GM12878 (cell line): Measurements from ENCODE around the gene GBGT1. TPM values are rescaled to one million over a fixed set of nuclear protein-coding genes. Genes with fewer than 3 reads are reported as not detected.
A peak's percentile ranks its signal among the peaks of the same experiment; 100 is the strongest.

Experiments
- ATF3 ChIP-seq: IDR thresholded peaks from 2 replicates; pipeline ENCODE4 v1.6.1; 2011; ENCODE audit warnings: low read depth, mild to moderate bottlenecking, low read length, moderate library complexity, borderline replicate concordance; ENCODE audit errors: extremely low read depth
- ATF7 ChIP-seq: fragments of 450-650 bp; IDR thresholded peaks from 2 replicates; pipeline ENCODE4 v1.6.1; 2016; ENCODE audit warnings: low read depth, mild to moderate bottlenecking
- BHLHE40 ChIP-seq, 2 experiments: fragments of 450-650 bp in 1 of 2; IDR thresholded peaks; 2 replicates each; pipeline ENCODE4 v1.6.1; 2011 to 2017; ENCODE audit warnings: low read depth in 2 of 2, borderline replicate concordance in 1 of 2, improper control_type of control experiment in 1 of 2, low read length in 1 of 2, mild to moderate bottlenecking in 1 of 2
- CHD2 ChIP-seq: IDR thresholded peaks from 2 replicates; pipeline ENCODE4 v1.6.1; 2011; ENCODE audit warnings: low read depth, low read length, improper control_type of control experiment, borderline replicate concordance
- DPF2 ChIP-seq: fragments of 450-650 bp; IDR thresholded peaks from 2 replicates; pipeline ENCODE4 v1.6.1; 2017; ENCODE audit warnings: mild to moderate bottlenecking
- E4F1 ChIP-seq: fragments of 450-650 bp; IDR thresholded peaks from 2 replicates; pipeline ENCODE4 v1.6.1; 2018; ENCODE audit warnings: borderline replicate concordance, mild to moderate bottlenecking; ENCODE audit not compliant: partially characterized antibody
- ETV6 ChIP-seq, 2 experiments: fragments of 450-650 bp in 1 of 2; IDR thresholded peaks in 1 of 2; conservative IDR thresholded peaks in 1 of 2; 2 replicates each; pipeline ENCODE4 v1.6.1; 2014; ENCODE audit warnings: antibody characterized with exemption in 1 of 2, borderline replicate concordance in 1 of 2, low read depth in 1 of 2, mild to moderate bottlenecking in 1 of 2, moderate library complexity in 1 of 2
- HDAC6 ChIP-seq: fragments of 200-600 bp; sonication (generic); IDR thresholded peaks from one replicate; pipeline ENCODE4 v1.8.0; 2017; ENCODE audit warnings: antibody characterized with exemption; ENCODE audit not compliant: unreplicated experiment
- IKZF1 ChIP-seq: fragments of 450-650 bp; conservative IDR thresholded peaks from 2 replicates; pipeline ENCODE4 v1.6.1; 2017; ENCODE audit warnings: antibody characterized with exemption, mild to moderate bottlenecking
- IKZF2 ChIP-seq, 2 experiments: fragments of 450-650 bp; IDR thresholded peaks; 2 replicates each; pipeline ENCODE4 v1.6.1; 2017; ENCODE audit warnings: mild to moderate bottlenecking in 2 of 2, moderate library complexity in 2 of 2
- MYC ChIP-seq: IDR thresholded peaks from 2 replicates; pipeline ENCODE4 v1.6.1; 2011; ENCODE audit warnings: mild to moderate bottlenecking, low read length, moderate library complexity, inconsistent platforms; ENCODE audit not compliant: insufficient read depth, insufficient replicate concordance, insufficient read length, severe bottlenecking
- NBN ChIP-seq: fragments of 450-650 bp; IDR thresholded peaks from 2 replicates; pipeline ENCODE4 v1.6.1; 2016
- NFXL1 ChIP-seq: fragments of 450-650 bp; IDR thresholded peaks from 2 replicates; pipeline ENCODE4 v1.6.1; 2017; ENCODE audit warnings: antibody characterized with exemption, mild to moderate bottlenecking, borderline replicate concordance
- NR2F1 ChIP-seq: fragments of 450-650 bp; conservative IDR thresholded peaks from 2 replicates; pipeline ENCODE4 v1.6.1; 2017; ENCODE audit warnings: mild to moderate bottlenecking
- PAX5 ChIP-seq: IDR thresholded peaks from 2 replicates; pipeline ENCODE4 v1.6.1; 2011; ENCODE audit warnings: low read depth, low read length, borderline replicate concordance
- POLR2AphosphoS2 ChIP-seq: IDR thresholded peaks from 2 replicates; pipeline ENCODE4 v1.6.1; 2011; ENCODE audit warnings: low read depth, mild to moderate bottlenecking, low read length, improper control_type of control experiment, moderate library complexity
- RELB ChIP-seq: fragments of 450-650 bp; IDR thresholded peaks from 2 replicates; pipeline ENCODE4 v1.6.1; 2017; ENCODE audit warnings: low read depth, mild to moderate bottlenecking, moderate library complexity
- RFX5 ChIP-seq: IDR thresholded peaks from 2 replicates; pipeline ENCODE4 v1.6.1; 2011; ENCODE audit warnings: low read depth, low read length, improper control_type of control experiment
- TCF3 ChIP-seq: IDR thresholded peaks from 2 replicates; pipeline ENCODE4 v1.6.1; 2012; ENCODE audit warnings: low read depth, mild to moderate bottlenecking, low read length, borderline replicate concordance; ENCODE audit not compliant: insufficient read depth
- USF1 ChIP-seq: IDR thresholded peaks from 2 replicates; pipeline ENCODE4 v1.6.1; 2011; ENCODE audit warnings: borderline replicate concordance, low read depth, mild to moderate bottlenecking, moderate library complexity, mixed read lengths, low read length; ENCODE audit not compliant: insufficient read depth; ENCODE audit errors: extremely low read length
- ZBTB40 ChIP-seq: fragments of 450-650 bp; IDR thresholded peaks from 2 replicates; pipeline ENCODE4 v1.6.1; 2016; ENCODE audit warnings: mild to moderate bottlenecking, moderate library complexity, borderline replicate concordance
- polyA plus RNA-seq, 11 experiments: library from polyadenylated mRNA; depleted of rRNA in 4 of 11; unstranded in 6 of 11; stranded (reverse) in 5 of 11; fragments of >200 nt; fragmentation: Nextera tagmentation in 4 of 11; fragmentation: Illumina TruSeq in 1 of 11; extraction: Ambion mirVana in 4 of 11; extraction: Trizol in 1 of 11; gene quantifications; 1 replicate in 1 of 11; 2 replicates in 10 of 11; pipeline versions ENCODE4 v1.2.1 to v1.2.3, GENCODE V29; 2011 to 2016; ENCODE audit warnings: inconsistent platforms in 2 of 11, missing spikeins in 2 of 11, low read depth in 1 of 11
- total RNA-seq, 4 experiments: library from RNA; depleted of rRNA in 3 of 4; stranded (reverse); fragments of >200 nt in 3 of 4; fragmentation: Illumina TruSeq in 1 of 4; extraction: Trizol in 1 of 4; gene quantifications; 2 replicates each; pipeline versions ENCODE4 v1.2.1 to v1.2.3, GENCODE V29; 2013 to 2021

The GBGT1 gene
- total and polyA plus RNA-seq, 10 of the 15 experiments (the other 5 are each of a cell fraction or from before 2014, with no cell fraction given) = 0.08 to 1.9 (median 0.49) TPM

DNA sequence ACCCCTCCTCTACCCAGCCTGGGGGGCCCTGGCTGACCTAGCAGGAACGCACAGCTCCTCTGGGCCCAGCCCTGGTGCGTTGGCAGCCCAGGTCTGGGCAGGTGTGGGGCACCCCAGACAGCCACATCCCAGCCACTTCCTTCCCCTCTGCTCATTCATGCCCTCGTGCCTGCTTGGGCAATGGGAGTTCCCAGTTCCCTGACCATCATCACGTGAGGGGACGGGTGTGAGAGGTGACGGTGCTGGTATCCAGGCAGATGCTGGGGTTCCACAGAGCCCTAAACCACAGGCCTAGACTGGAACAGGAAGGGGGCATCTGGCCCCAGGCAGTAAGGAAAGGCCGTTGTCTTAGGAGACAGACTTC lies 51.1 kb downstream of the GBGT1 start (continued):
- TF ChIP-seq RFX5 = peak; percentile 95
- no peak for TF ChIP-seq ATF7
- 0 out of 4 replicates have a peak, but pooled peaks of 1 of the 2 experiments have one; percentile 45 for TF ChIP-seq ETV6 (conservative IDR thresholded peaks at IDR 0.05 in 1 of 2, IDR thresholded peaks at IDR 0.05 in 1 of 2; ENCODE audit: borderline replicate concordance in 1 of 2, low read depth in 1 of 2)
- TF ChIP-seq NFXL1 = no peak
- no peak for TF ChIP-seq MYC
- TF ChIP-seq TCF3 = no peak
- no peak for TF ChIP-seq HDAC6
- no peak for TF ChIP-seq NBN
- TF ChIP-seq USF1 = no peak
- no peak for TF ChIP-seq ZBTB40
- TF ChIP-seq BHLHE40 (IDR thresholded peaks at IDR 0.05; ENCODE audit: borderline replicate concordance in 1 of 2, low read depth in 2 of 2, low read length in 1 of 2) = peak; percentile 94 to 96
- no peak for TF ChIP-seq E4F1
- peak; percentile 70 for TF ChIP-seq IKZF1
- TF ChIP-seq CHD2 = no peak
- TF ChIP-seq ATF3 = no peak
- TF ChIP-seq RELB = peak; percentile 62; the same call in 1 of the 2 replicates
- TF ChIP-seq NR2F1 = no peak
- peak; percentile 37 to 50; a peak in 2 of 4 replicates for TF ChIP-seq IKZF2 (IDR thresholded peaks at IDR 0.05)
- TF ChIP-seq DPF2 = 0 out of 2 replicates have a peak, but pooled peaks have one; percentile 38
- TF ChIP-seq POLR2AphosphoS2 = no peak
- TF ChIP-seq PAX5 = 0 out of 2 replicates have a peak, but pooled peaks have one; percentile 15
